ENCODE results near the gene ISG20L2. TPM values are rescaled to one million over a fixed set of nuclear protein-coding genes. Genes with fewer than 3 reads are reported as not detected.

ISG20L2 gene
- total and polyA plus RNA-seq, 2 donors (not counting 3 experiments of a cell fraction or from before 2014, with no cell fraction given): 33.2 to 35.3 TPM

- peaks cover 10 to 18% of the 10 kb centered on the region in 2 experiments for H3K36me3 ChIP-seq (ENCODE audit: control insufficient read depth in 2 of 2, extremely low read depth in 1 of 2, insufficient read depth in 2 of 2, low read length in 2 of 2)
- no peak overlapping the region for H3K9ac ChIP-seq (replicated peaks; ENCODE audit: extremely low read depth, insufficient read depth, low read length)
- no peaks in the 10 kb centered on the region for H3K9me3 ChIP-seq (replicated peaks; ENCODE audit: control insufficient read depth, insufficient read depth, low read length)
- peak; percentile 78 for FAIRE-seq
- CTCF ChIA-PET: interaction anchor here (0.6 to 5.3 kb wide), 71 partner anchors 8 to 201 kb away, joined by 3 to 546 read pairs (median 6); partner anchors contain the start of genes CRABP2, HDGF, INSRR and LRRC71
- no peak overlapping the region for H3K27ac ChIP-seq (ENCODE audit: insufficient read depth, low read depth, low read length)
- H3K9me1 ChIP-seq (replicated peaks; ENCODE audit: control insufficient read depth, extremely low read depth, insufficient read depth, low read length): no peaks in the 10 kb centered on the region
- no peaks in the 10 kb centered on the region for H3K27me3 ChIP-seq (ENCODE audit: control insufficient read depth in 2 of 2, insufficient read depth in 2 of 2, low read length in 2 of 2)
- DNase-seq (ENCODE audit: low read depth, low spot score): peak; percentile 62
- intact Hi-C loops (cut with micrococcal nuclease) (loop anchor here (1.0 kb wide), 6 partner anchors 37 to 201 kb away; partner anchors contain the start of gene NTRK1), dilution Hi-C loops (cut with MboI; ENCODE audit: extremely low pct_ligation_motif_present, low sequenced_read_pairs) (no loop called here)
- no peak overlapping the region for H2AFZ ChIP-seq (ENCODE audit: low read depth, low read length)
- BruUV-seq (replicated peaks): no TSS peak
- H4K20me1 ChIP-seq (replicated peaks; ENCODE audit: control insufficient read depth, extremely low read depth, insufficient read depth, low read length): peaks cover 7% of the 10 kb centered on the region
- H3K4me3 ChIP-seq (replicated peaks in 1 of 3; ENCODE audit: insufficient read depth in 1 of 3, low read depth in 1 of 3, low read length in 3 of 3): peak overlapping the region in 1 of 3 experiments; percentile 79
- H3K4me2 ChIP-seq (ENCODE audit: insufficient read depth, low read length): peak overlapping the region; percentile 89
- H3K79me2 ChIP-seq (ENCODE audit: control insufficient read depth, insufficient read depth, low read length): peaks cover 55% of the 10 kb centered on the region
- TF ChIP-seq POLR2A (IDR thresholded peaks at IDR 0.05; ENCODE audit: low read depth, low read length) (no peak), CTCF (IDR thresholded peaks at IDR 0.05; ENCODE audit: extremely low read depth in 1 of 2, insufficient read depth in 1 of 2, low read depth in 1 of 2, low read length in 2 of 2) (peak; percentile 66 to 69), MYC (IDR thresholded peaks at IDR 0.05; ENCODE audit: low read depth, low read length) (no peak)
- peaks cover 32% of the 10 kb centered on the region for H3K4me1 ChIP-seq (ENCODE audit: control insufficient read depth, extremely low read depth, insufficient read depth, low read length)
- POLR2A ChIA-PET: interaction anchor here (1.7 kb wide), 1 partner anchor 37 kb away, joined by 6 read pairs; no protein-coding TSS in a partner anchor
Observed at GRCh38 chr1:156726549-156727226, 1.9 kb downstream of the ISG20L2 start.

All from endothelial cell of umbilical vein (primary cell).